Measurements from ENCODE around the gene TBC1D21.

GRCh38 chr15:73836845-73837244 is 36.5 kb upstream of the TBC1D21 start:
- TF ChIP-seq HOXA7 (CRISPR knock-in tag; IDR thresholded peaks at IDR 0.05; ENCODE audit: borderline replicate concordance) = no peak
- TF ChIP-seq ZBTB7A (tag by site-specific recombination; IDR thresholded peaks at IDR 0.05; ENCODE audit: low read depth) = no peak

Measured in HEK293 (cell line).